Activated T-cell treated with anti-CD3 and anti-CD28 coated beads, Interleukin-2, amount 50 U/mL, for 4 hours (primary cell): ENCODE results near the gene ENO4. TPM values are rescaled to one million over a fixed set of nuclear protein-coding genes. Genes with fewer than 3 reads are reported as not detected.

Experiments
- ATAC-seq, 2 donors: fragments of 200-7000 bp; cut with Tn5 transposase; one replicate each; pipeline ENCODE4 v1.10.0; 2021
- DNase-seq: peaks from one replicate; pipeline ENCODE4 v3.0.0-alpha.2; 2020
- H3K27me3 Mint-ChIP-seq: one replicate; pipeline ENCODE4 v1.8.0; 2021; ENCODE audit warnings: low read depth, mixed read lengths
- H3K36me3 Mint-ChIP-seq: one replicate; pipeline ENCODE4 v1.8.0; 2022; ENCODE audit warnings: mixed read lengths; ENCODE audit not compliant: insufficient read depth
- H3K4me1 Mint-ChIP-seq: one replicate; pipeline ENCODE4 v1.8.0; 2021; ENCODE audit warnings: low read depth, mixed read lengths
- H3K4me3 Mint-ChIP-seq: one replicate; pipeline ENCODE4 v1.8.0; 2021; ENCODE audit warnings: mild to moderate bottlenecking, moderate library complexity, mixed read lengths
- H3K9me3 Mint-ChIP-seq: one replicate; pipeline ENCODE4 v1.8.0; 2021; ENCODE audit warnings: mixed read lengths
- total RNA-seq, 3 donors: library from RNA; stranded (reverse); gene quantifications; one replicate each; pipeline ENCODE4 v1.2.1, GENCODE V29; 2021

The ENO4 gene
- total RNA-seq, 3 donors from 2014 or later: not detected

DNA sequence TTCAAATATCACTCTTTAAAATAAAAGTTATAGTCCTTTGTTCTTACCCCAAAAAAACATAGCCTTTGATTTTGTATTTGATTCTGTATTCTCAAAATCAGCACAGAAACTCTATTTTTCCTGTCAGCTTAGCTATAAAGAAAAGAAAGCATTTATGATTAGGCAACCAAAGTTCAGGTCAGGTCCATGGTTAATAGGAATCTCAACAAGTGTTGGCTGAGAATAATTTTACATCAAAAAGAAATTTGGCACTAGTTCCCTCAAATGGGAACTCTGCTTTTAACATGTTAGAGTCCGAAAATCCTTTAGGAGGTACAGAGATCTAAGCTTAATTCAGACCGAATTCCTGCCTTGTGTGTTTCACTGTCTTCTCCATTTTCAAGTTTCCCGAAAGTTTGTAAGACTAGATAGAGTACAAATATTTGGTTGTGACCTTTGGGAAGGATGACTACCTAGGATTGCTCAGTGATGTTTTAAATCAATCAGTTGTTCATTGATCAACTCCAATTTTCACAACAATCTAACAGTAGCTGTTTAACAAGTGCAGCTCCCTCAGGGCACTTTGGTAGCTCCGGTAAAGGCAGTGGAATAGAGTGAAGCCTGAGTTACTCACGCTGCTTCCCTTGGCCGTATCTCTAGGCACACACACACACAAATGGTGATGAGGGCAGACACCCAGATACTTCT lies 8.8 kb upstream of the ENO4 start:
- no peak for DNase-seq
- peaks cover 15% of the 10 kb centered on the region for H3K27me3 Mint-ChIP-seq
- no peaks in the 10 kb centered on the region for H3K4me1 Mint-ChIP-seq
- ATAC-seq: no peak
- no peaks in the 10 kb centered on the region for H3K36me3 Mint-ChIP-seq
- H3K9me3 Mint-ChIP-seq: no peaks in the 10 kb centered on the region
- no peak overlapping the region for H3K4me3 Mint-ChIP-seq

DNA sequence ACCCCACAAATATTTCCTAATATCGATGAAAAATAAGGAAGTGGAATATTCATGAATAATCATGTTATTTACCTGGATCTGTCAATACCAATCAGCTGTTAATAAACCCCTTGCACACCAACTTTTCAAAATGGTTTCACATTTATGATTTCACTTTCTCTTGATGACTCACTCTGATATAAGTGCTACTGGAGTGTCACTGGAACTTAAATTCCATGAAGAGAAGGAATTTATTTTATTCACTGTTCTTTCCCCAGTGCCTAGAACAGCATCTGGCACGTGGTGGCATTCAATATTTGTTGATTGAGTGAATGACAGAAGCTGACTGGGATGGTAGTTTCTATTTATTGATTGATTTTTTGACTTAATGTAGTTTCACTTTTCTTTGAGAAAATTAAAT lies 3.5 kb upstream of the ENO4 start:
- ATAC-seq (no peak), DNase-seq (no peak)
- Mint-ChIP-seq H3K4me3 (no peak overlapping the region), H3K4me1 (peaks cover 2% of the 10 kb centered on the region), H3K9me3 (no peaks in the 10 kb centered on the region), H3K27me3 (peaks cover 44% of the 10 kb centered on the region), H3K36me3 (no peaks in the 10 kb centered on the region)

DNA sequence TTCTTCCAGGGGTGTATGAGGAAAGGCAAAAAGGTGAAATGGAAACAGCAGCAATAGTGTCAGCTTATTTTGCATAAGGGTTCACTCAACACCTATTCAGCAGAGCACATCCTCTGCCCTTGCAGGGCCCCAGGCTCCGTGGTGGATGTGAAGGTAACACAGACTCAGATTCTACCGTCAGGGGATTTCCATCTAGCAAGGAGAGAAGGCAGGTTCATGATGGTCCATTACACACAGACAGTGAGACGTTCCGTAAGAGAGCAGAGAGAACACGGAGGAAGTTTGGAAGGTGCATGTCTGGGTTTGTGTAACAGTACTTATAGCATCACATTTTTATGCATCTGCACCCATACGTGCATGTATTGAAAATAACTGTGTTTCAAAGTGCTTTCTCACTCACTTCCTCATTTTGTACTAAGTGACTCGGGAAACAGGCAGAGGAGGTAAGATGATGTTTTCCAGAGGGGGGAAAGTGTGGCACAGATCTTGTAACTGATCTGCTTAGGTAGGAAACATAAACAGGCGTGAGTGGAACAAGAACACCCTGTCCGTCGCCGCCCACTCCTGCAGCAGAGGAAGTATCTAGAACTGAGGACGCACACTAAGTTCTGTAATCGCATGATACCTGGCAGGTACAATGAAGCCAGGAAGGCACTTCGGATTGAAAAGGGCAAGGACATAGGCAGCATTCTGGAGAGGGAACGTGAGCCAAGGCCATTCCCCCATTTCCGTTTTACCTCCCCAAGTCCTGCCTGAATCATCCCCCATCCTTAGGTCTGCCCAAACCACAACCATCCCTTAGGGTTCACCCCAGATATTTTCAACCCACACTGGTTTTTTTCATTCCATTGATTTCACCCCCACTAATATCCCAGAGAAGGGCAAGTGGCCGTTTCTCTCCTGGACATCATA lies 1.0 kb upstream of the ENO4 start:
- Mint-ChIP-seq H3K27me3 (peaks cover 59% of the 10 kb centered on the region), H3K4me1 (peaks cover 2% of the 10 kb centered on the region), H3K9me3 (no peaks in the 10 kb centered on the region), H3K36me3 (no peaks in the 10 kb centered on the region), H3K4me3 (no peak overlapping the region)
- ATAC-seq (peak; percentile 65 to 66), DNase-seq (no peak)

- Mint-ChIP-seq H3K9me3 (no peaks in the 10 kb centered on the region), H3K4me3 (no peak overlapping the region), H3K27me3 (peaks cover 59% of the 10 kb centered on the region), H3K36me3 (no peaks in the 10 kb centered on the region), H3K4me1 (peaks cover 2% of the 10 kb centered on the region)
- ATAC-seq: no peak
- DNase-seq: no peak
These were observed 403 bp upstream of the ENO4 start for GRCh38 chr10:116848944-116849247.

GRCh38 chr10:116850058-116850611 lies 836 bp downstream of the ENO4 start:
- Mint-ChIP-seq H3K36me3 (no peaks in the 10 kb centered on the region), H3K9me3 (no peaks in the 10 kb centered on the region), H3K4me1 (peaks cover 2% of the 10 kb centered on the region), H3K4me3 (no peak overlapping the region), H3K27me3 (peaks cover 55% of the 10 kb centered on the region)
- ATAC-seq (no peak), DNase-seq (no peak)

DNA sequence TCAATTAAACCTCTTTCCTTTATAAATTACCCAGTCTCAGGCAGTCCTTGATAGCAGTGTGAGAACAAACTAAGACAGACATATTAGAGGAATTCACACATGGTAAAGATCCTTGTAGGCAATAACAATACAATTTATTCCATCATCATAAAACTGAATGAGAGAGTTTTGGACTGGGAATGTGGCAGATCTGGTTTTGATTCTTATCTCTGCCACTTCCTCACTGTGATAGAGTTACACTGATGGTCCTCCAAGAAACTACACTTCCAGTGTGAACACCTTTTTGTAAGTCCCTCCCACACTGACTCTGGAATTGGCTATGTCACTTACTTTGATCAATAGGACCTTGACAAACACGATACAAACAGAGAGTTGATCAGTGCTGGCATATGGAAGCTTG lies 2.9 kb downstream of the ENO4 start:
- Mint-ChIP-seq H3K4me3 (no peak overlapping the region), H3K9me3 (no peaks in the 10 kb centered on the region), H3K4me1 (peaks cover 2% of the 10 kb centered on the region), H3K36me3 (no peaks in the 10 kb centered on the region), H3K27me3 (peaks cover 45% of the 10 kb centered on the region)
- ATAC-seq (no peak), DNase-seq (no peak)

GRCh38 chr10:116853287-116853686 lies 4.0 kb downstream of the ENO4 start:
- Mint-ChIP-seq H3K27me3 (peaks cover 35% of the 10 kb centered on the region), H3K36me3 (no peaks in the 10 kb centered on the region), H3K4me1 (no peaks in the 10 kb centered on the region), H3K4me3 (no peak overlapping the region), H3K9me3 (peaks cover 6% of the 10 kb centered on the region)
- DNase-seq (no peak), ATAC-seq (no peak)

DNA sequence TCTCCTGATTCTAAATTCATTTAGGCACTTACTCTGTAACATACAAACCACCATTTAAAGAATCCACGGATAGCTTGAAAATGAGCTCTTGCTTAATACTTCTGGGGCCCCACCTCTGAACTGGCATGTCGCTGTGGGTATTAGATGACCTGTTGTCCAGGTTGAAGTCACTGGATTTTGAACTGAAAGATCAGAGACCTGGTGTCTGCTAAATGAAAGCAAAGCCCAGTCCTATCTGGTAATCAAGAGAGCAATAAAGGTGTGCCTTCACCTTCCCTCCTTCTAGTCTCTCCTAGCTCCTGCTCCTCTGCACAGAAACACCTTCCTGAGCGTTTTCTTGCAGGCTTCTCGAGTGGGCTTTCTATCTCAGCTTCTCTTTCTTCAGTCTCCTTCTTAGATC lies 4.4 kb downstream of the ENO4 start:
- no peak for ATAC-seq
- Mint-ChIP-seq H3K4me1 (no peaks in the 10 kb centered on the region), H3K27me3 (peaks cover 31% of the 10 kb centered on the region), H3K36me3 (no peaks in the 10 kb centered on the region), H3K9me3 (peaks cover 6% of the 10 kb centered on the region), H3K4me3 (no peak overlapping the region)
- DNase-seq: no peak

GRCh38 chr10:116857156-116857555 lies 7.9 kb downstream of the ENO4 start:
- Mint-ChIP-seq H3K36me3 (no peaks in the 10 kb centered on the region), H3K4me3 (no peak overlapping the region), H3K27me3 (peaks cover 5% of the 10 kb centered on the region), H3K9me3 (peaks cover 6% of the 10 kb centered on the region), H3K4me1 (no peaks in the 10 kb centered on the region)
- ATAC-seq (no peak), DNase-seq (no peak)

- ATAC-seq (no peak), DNase-seq (no peak)
- Mint-ChIP-seq H3K36me3 (no peaks in the 10 kb centered on the region), H3K4me1 (no peaks in the 10 kb centered on the region), H3K27me3 (peaks cover 2% of the 10 kb centered on the region), H3K4me3 (no peak overlapping the region), H3K9me3 (peaks cover 6% of the 10 kb centered on the region)
These were observed 12.5 kb downstream of the ENO4 start for GRCh38 chr10:116861796-116862195.

- no peak for DNase-seq
- no peak for ATAC-seq
- H3K9me3 Mint-ChIP-seq: no peaks in the 10 kb centered on the region
- H3K4me3 Mint-ChIP-seq: no peak overlapping the region
- H3K27me3 Mint-ChIP-seq: peaks cover 2% of the 10 kb centered on the region
- no peaks in the 10 kb centered on the region for H3K36me3 Mint-ChIP-seq
- H3K4me1 Mint-ChIP-seq: no peaks in the 10 kb centered on the region
These were observed 15.1 kb downstream of the ENO4 start for GRCh38 chr10:116864436-116864835.

GRCh38 chr10:116866066-116866465 lies 16.8 kb downstream of the ENO4 start:
- Mint-ChIP-seq H3K9me3 (no peaks in the 10 kb centered on the region), H3K36me3 (no peaks in the 10 kb centered on the region), H3K4me1 (no peaks in the 10 kb centered on the region), H3K27me3 (peaks cover under 1% of the 10 kb centered on the region), H3K4me3 (no peak overlapping the region)
- ATAC-seq (no peak), DNase-seq (no peak)

- no peak for ATAC-seq
- Mint-ChIP-seq H3K9me3 (no peaks in the 10 kb centered on the region), H3K27me3 (peaks cover 3% of the 10 kb centered on the region), H3K4me1 (no peaks in the 10 kb centered on the region), H3K36me3 (no peaks in the 10 kb centered on the region), H3K4me3 (no peak overlapping the region)
- DNase-seq: no peak
These were observed 17.8 kb downstream of the ENO4 start for GRCh38 chr10:116866987-116867595.

DNA sequence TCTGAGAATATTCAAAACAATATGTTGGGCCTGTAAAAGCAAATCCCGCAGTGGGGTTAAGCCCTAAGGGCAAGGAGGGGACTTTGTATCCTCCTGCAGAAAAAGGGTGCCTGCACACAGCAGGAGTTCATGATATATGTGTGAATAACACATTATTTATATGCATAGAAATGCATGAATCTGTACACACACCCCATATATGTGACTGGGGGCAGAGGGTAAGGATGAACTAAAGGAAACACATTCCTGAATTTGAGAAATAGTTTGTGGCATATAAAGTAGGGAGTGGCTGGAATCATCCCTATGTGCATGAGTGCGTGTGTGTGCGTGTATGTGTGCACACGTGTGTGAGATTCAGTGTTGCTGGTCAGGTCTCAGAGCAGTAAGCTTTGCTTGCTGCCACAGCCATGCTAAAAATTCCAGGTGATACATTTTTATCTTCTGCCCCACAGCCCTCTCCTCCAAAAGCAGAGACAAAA lies 18.9 kb downstream of the ENO4 start:
- H3K9me3 Mint-ChIP-seq: peaks cover 3% of the 10 kb centered on the region
- no peaks in the 10 kb centered on the region for H3K4me1 Mint-ChIP-seq
- no peak for DNase-seq
- H3K36me3 Mint-ChIP-seq: no peaks in the 10 kb centered on the region
- no peak overlapping the region for H3K4me3 Mint-ChIP-seq
- no peak for ATAC-seq
- peaks cover 7% of the 10 kb centered on the region for H3K27me3 Mint-ChIP-seq
